ENCODE measurements around the gene SPATA6L. TPM values are rescaled to one million over a fixed set of nuclear protein-coding genes. Genes with fewer than 3 reads are reported as not detected.
A peak's percentile ranks its signal among the peaks of the same experiment; 100 is the strongest.

Gene SPATA6L
- total and polyA plus RNA-seq, 2 of the 4 experiments (the other 2 are of a cell fraction) = 0.18 to 0.84 TPM

DNA sequence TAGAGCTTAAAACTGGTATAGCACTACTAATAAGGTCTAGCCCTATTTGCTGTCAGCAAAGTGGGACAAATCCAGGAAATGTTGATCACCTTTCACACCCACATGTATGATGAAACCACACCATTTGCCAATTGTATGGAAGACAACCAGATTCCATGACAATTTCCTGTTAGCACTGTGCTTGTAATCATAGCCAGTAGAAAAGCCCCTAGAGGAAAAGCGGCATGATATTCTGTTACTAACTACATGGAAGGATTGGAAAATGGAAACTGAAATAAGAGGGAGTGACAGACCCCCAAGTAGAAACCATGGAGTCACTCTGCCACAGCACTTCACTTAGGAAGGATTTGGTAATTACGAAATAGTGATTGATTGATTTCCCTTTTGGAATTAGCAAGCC, 923 bp downstream of the SPATA6L start:
- DNase-seq = peak; percentile 45
- H2BK15ac ChIP-seq (ENCODE audit: low read depth, low read length) = no peak overlapping the region
- no peaks in the 10 kb centered on the region for H3K9me3 ChIP-seq (ENCODE audit: control insufficient read depth, insufficient read depth, low read length)
- no peak for ATAC-seq (ENCODE audit: low read depth)
- peak overlapping the region; percentile 50; the same call in 1 of the 2 replicates for H3K23ac ChIP-seq (ENCODE audit: low read depth, low read length)
- BruUV-seq (replicated peaks) = no TSS peak
- peaks cover 8% of the 10 kb centered on the region for H3K9me1 ChIP-seq (ENCODE audit: insufficient read depth, low read length)
- H3K36me3 ChIP-seq (ENCODE audit: control insufficient read depth, insufficient read depth, low read length) = no peaks in the 10 kb centered on the region
- H2BK5ac ChIP-seq (ENCODE audit: low read depth, low read length, poor library complexity, severe bottlenecking) = no peak overlapping the region
- H4K8ac ChIP-seq (ENCODE audit: low read depth in 2 of 2, low read length in 2 of 2) = peak overlapping the region in 1 of 2 experiments; percentile 13; a peak in 1 of 4 replicates
- no peak overlapping the region for H2AFZ ChIP-seq (replicated peaks; ENCODE audit: low read length, poor library complexity)
- H3K27me3 ChIP-seq (ENCODE audit: control insufficient read depth, insufficient read depth, low read length) = no peaks in the 10 kb centered on the region; the same call in 1 of the 2 replicates
- H3K18ac ChIP-seq (ENCODE audit: low read depth, low read length) = no peak overlapping the region
- WGBS, 2 experiments (ENCODE audit: extremely low coverage in 2 of 2, insufficient read length in 1 of 2) = no CpG with 5 or more reads among the region's 2 CpGs
- no peak overlapping the region for H2AK9ac ChIP-seq (replicated peaks; ENCODE audit: low read depth, low read length, poor library complexity)
- CTCF ChIA-PET = interaction anchor here (0.6 to 1.6 kb wide), 2 partner anchors 9 to 94 kb away, joined by 3 to 5 read pairs; no protein-coding TSS in a partner anchor
- H3K27ac ChIP-seq (ENCODE audit: insufficient read depth, low read length) = no peak overlapping the region
- H3K4me2 ChIP-seq (ENCODE audit: low read depth, low read length) = peak overlapping the region; percentile 43; the same call in 1 of the 2 replicates
- no peak overlapping the region for H2BK120ac ChIP-seq (ENCODE audit: low read depth, low read length)
- H3K56ac ChIP-seq (ENCODE audit: extremely low read depth, insufficient read depth, low read length) = no peak overlapping the region
- no peak overlapping the region for H2BK20ac ChIP-seq (ENCODE audit: low read depth, low read length)
- no peak overlapping the region for H3K4ac ChIP-seq (ENCODE audit: low read depth, low read length)
- in situ Hi-C loops (cut with MboI; ENCODE audit: low sequenced_read_pairs) (no loop called here), dilution Hi-C loops (cut with HindIII; ENCODE audit: low sequenced_read_pairs, unreplicated experiment) (no loop called here), intact Hi-C loops (cut with micrococcal nuclease) (loop anchor here (10.0 kb wide), 1 partner anchor 351 kb away; no protein-coding TSS in a partner anchor)
- TF ChIP-seq CHD1 (IDR thresholded peaks at IDR 0.05; ENCODE audit: low read depth, low read length) (no peak), CEBPB (IDR thresholded peaks at IDR 0.05; ENCODE audit: low read depth, low read length) (peak; percentile 22)
- H4K5ac ChIP-seq (ENCODE audit: low read depth, low read length) = no peak overlapping the region
- no peaks in the 10 kb centered on the region for H4K20me1 ChIP-seq (ENCODE audit: insufficient read depth, low read length)
- H4K91ac ChIP-seq (ENCODE audit: insufficient read depth, low read depth, low read length) = no peak overlapping the region
- no peak overlapping the region for H2AK5ac ChIP-seq (ENCODE audit: low read depth, low read length)
- no peak overlapping the region for H3K9ac ChIP-seq (ENCODE audit: low read depth, low read length)
- no peak overlapping the region for H3K14ac ChIP-seq (replicated peaks; ENCODE audit: low read depth, low read length)
- no peak overlapping the region for H3K4me3 ChIP-seq (ENCODE audit: insufficient read depth, low read depth, low read length)
- POLR2A ChIA-PET (ENCODE audit: unreplicated experiment) = no interaction called here
- peaks cover 9 to 14% of the 10 kb centered on the region in 2 experiments; a peak in 3 of 4 replicates for H3K79me1 ChIP-seq (ENCODE audit: low read depth in 1 of 2, low read length in 2 of 2)
- H3K4me1 ChIP-seq (ENCODE audit: control insufficient read depth, insufficient read depth, low read length) = peaks cover 9% of the 10 kb centered on the region
